Heart left ventricle (tissue), 13 donors: ENCODE measurements around the gene SDR39U1.

Experiments
- CTCF ChIP-seq, 12 donors: fragments of 200-600 bp; sonication (generic) in 4 of 12; IDR thresholded peaks; one replicate each; pipeline versions ENCODE4 v1.5.0 to v1.8.0; 2018 to 2022; ENCODE audit warnings: antibody characterized with exemption in 12 of 12, mild to moderate bottlenecking in 5 of 12
- POLR2A ChIP-seq, 2 donors: fragments of 450-650 bp; IDR thresholded peaks; one replicate each; pipeline ENCODE4 v1.6.1; 2017; ENCODE audit warnings: antibody characterized with exemption in 2 of 2, mild to moderate bottlenecking in 2 of 2, moderate library complexity in 2 of 2
- donor health status: ischemic (EF 13 %, LVEDD 7.1; RV severe dilation, severe dysfunction).
- donor health status: DM: no; HTN: yes; CAD: no.
- donor health status: DM: no; HTN: no; CAD: no.
- donor health status: ischemic (EF 25% LVEDD 6.9; RV normal size, moderate dysfunction).
- donor health status: ischemic (EF 25% LVEDD 5.7; RV mildly dilated, moderate dysfunction).
- donor health status: ischemic (EF 35%, LVEDD 5.7; RV mildly dilated, moderate dysfunction).
- donor health status: nonischemic (EF 11% LVEDD 7.7; RV severe dilation, severe dysfunction).
- donor health status: DM: yes; HTN: yes; CAD: no.
- donor health status: PGD.
- donor health status: ischemic (EF 29% LVEDD 5.4; RV normal size, mild dysfunction).
- donor health status: nonischemic (EF 23%, LVEDD 6.1; RV moderate dilation, normal function).

- TF ChIP-seq CTCF (IDR thresholded peaks at IDR 0.05) (no peak), POLR2A (IDR thresholded peaks at IDR 0.05) (no peak)
These were observed 40.5 kb downstream of the SDR39U1 start for GRCh38 chr14:24401810-24402702.
